Endothelial cell of umbilical vein (primary cell): ENCODE measurements around the gene RHEX. TPM values are rescaled to one million over a fixed set of nuclear protein-coding genes. Genes with fewer than 3 reads are reported as not detected.

Source experiments
- BruUV-seq: library from RNA; stranded (reverse); fragments of 400-500 nt; replicated peaks from 2 replicates; lab custom pipeline; 2021; lab: Mats Ljungman, UMichigan
- CTCF ChIA-PET: fragments of 300-600, 350-600 bp; sonication (Branson Sonifier 250); formaldehyde crosslinking; loops from one replicate; lab custom pipeline; 2021; ENCODE audit warnings: antibody characterized with exemption, inconsistent platforms; lab: Charles Lee
- POLR2A ChIA-PET: fragments of 300-600, 350-600 bp; sonication (Branson Sonifier 250); formaldehyde crosslinking; loops from one replicate; lab custom pipeline; 2021; ENCODE audit warnings: antibody characterized with exemption, inconsistent platforms; lab: Charles Lee
- DNase-seq: peaks from one replicate; pipeline ENCODE4 v3.0.0-alpha.2; 2011; ENCODE audit warnings: low read depth, low spot score
- FAIRE-seq: peaks from 2 replicates; lab custom pipeline; 2011; peaks lifted over from hg19 to GRCh38; lab: Jason Lieb, UNC
- H2AFZ ChIP-seq: 2 replicates; pipeline ENCODE4 v1.6.0; 2012; ENCODE audit warnings: low read depth, low read length, control low read depth, inconsistent platforms
- H3K27ac ChIP-seq: 2 replicates; pipeline ENCODE4 v1.5.1; 2011; ENCODE audit warnings: low read depth, mild to moderate bottlenecking, control low read depth, low read length, moderate library complexity; ENCODE audit not compliant: insufficient read depth
- H3K27me3 ChIP-seq, 2 experiments: 2 replicates each; pipeline versions ENCODE4 v1.6.0 to v1.6.1; 2011; ENCODE audit warnings: low read length in 2 of 2, mixed read lengths in 1 of 2; ENCODE audit not compliant: control insufficient read depth in 2 of 2, insufficient read depth in 2 of 2
- H3K36me3 ChIP-seq, 2 experiments: 2 replicates in 1 of 2; 3 replicates in 1 of 2; pipeline ENCODE4 v1.5.1; 2011; ENCODE audit warnings: low read length in 2 of 2, mild to moderate bottlenecking in 1 of 2, moderate library complexity in 1 of 2; ENCODE audit not compliant: control insufficient read depth in 2 of 2, insufficient read depth in 2 of 2; ENCODE audit errors: extremely low read depth in 1 of 2
- H3K4me1 ChIP-seq: 3 replicates; pipeline ENCODE4 v1.5.1; 2011; ENCODE audit warnings: mild to moderate bottlenecking, low read length; ENCODE audit not compliant: control insufficient read depth, insufficient read depth; ENCODE audit errors: extremely low read depth
- H3K4me2 ChIP-seq: 2 replicates; pipeline ENCODE4 v1.6.1; 2011; ENCODE audit warnings: low read length, control low read depth, mixed read lengths; ENCODE audit not compliant: insufficient read depth
- H3K4me3 ChIP-seq, 3 experiments: fragments of 200-600 bp in 1 of 3; sonication (generic), shearing (Covaris generic) in 1 of 3; replicated peaks in 1 of 3; 2 replicates each; pipeline ENCODE4 v1.5.1; 2011 to 2016; ENCODE audit warnings: control low read depth in 3 of 3, low read length in 3 of 3, mild to moderate bottlenecking in 2 of 3, inconsistent platforms in 1 of 3, low read depth in 1 of 3, moderate library complexity in 1 of 3; ENCODE audit not compliant: insufficient read depth in 1 of 3
- H3K79me2 ChIP-seq: 2 replicates; pipeline ENCODE4 v1.6.0; 2012; ENCODE audit warnings: low read length, inconsistent platforms; ENCODE audit not compliant: control insufficient read depth, insufficient read depth
- H3K9ac ChIP-seq: replicated peaks from 2 replicates; pipeline ENCODE3; 2011; ENCODE audit warnings: low read length, control low read depth; ENCODE audit not compliant: insufficient read depth; ENCODE audit errors: extremely low read depth
- H3K9me1 ChIP-seq: replicated peaks from 3 replicates; pipeline ENCODE4 v1.6.0; 2011; ENCODE audit warnings: mild to moderate bottlenecking, low read length; ENCODE audit not compliant: control insufficient read depth, insufficient read depth; ENCODE audit errors: extremely low read depth
- H3K9me3 ChIP-seq: replicated peaks from 2 replicates; pipeline ENCODE4 v1.5.1; 2012; ENCODE audit warnings: low read length, inconsistent platforms; ENCODE audit not compliant: control insufficient read depth, insufficient read depth
- H4K20me1 ChIP-seq: replicated peaks from 2 replicates; pipeline ENCODE3; 2011; ENCODE audit warnings: mild to moderate bottlenecking, low read length; ENCODE audit not compliant: control insufficient read depth, insufficient read depth; ENCODE audit errors: extremely low read depth
- CTCF ChIP-seq, 2 donors: IDR thresholded peaks; 1 replicate in 1 of 2; 2 replicates in 1 of 2; pipeline ENCODE4 v1.5.1; 2011; ENCODE audit warnings: low read length in 2 of 2, mild to moderate bottlenecking in 2 of 2, moderate library complexity in 2 of 2, control low read depth in 1 of 2, inconsistent platforms in 1 of 2, low read depth in 1 of 2; ENCODE audit not compliant: insufficient read depth in 1 of 2; ENCODE audit errors: extremely low read depth in 1 of 2
- EZH2 ChIP-seq: IDR thresholded peaks from 2 replicates; pipeline ENCODE4 v1.6.1; 2012; ENCODE audit warnings: borderline replicate concordance, low read depth, mild to moderate bottlenecking, moderate library complexity, low read length, inconsistent platforms; ENCODE audit not compliant: severe bottlenecking
- FOS ChIP-seq: IDR thresholded peaks from 2 replicates; pipeline ENCODE4 v1.6.1; 2011; ENCODE audit warnings: mild to moderate bottlenecking, low read length, moderate library complexity, borderline replicate concordance; ENCODE audit not compliant: insufficient read depth
- GATA2 ChIP-seq: IDR thresholded peaks from 2 replicates; pipeline ENCODE4 v1.7.0; 2011; ENCODE audit warnings: low read depth, mild to moderate bottlenecking, moderate library complexity, mixed read lengths, low read length; ENCODE audit not compliant: insufficient read length, insufficient read depth
- JUN ChIP-seq: IDR thresholded peaks from 2 replicates; pipeline ENCODE4 v1.6.1; 2011; ENCODE audit warnings: borderline replicate concordance, low read depth; ENCODE audit not compliant: insufficient read length, insufficient read depth
- MAX ChIP-seq: IDR thresholded peaks from 2 replicates; pipeline ENCODE4 v1.6.1; 2011; ENCODE audit not compliant: insufficient read depth, insufficient read length
- MYC ChIP-seq: IDR thresholded peaks from one replicate; pipeline ENCODE4 v1.6.1; 2011; ENCODE audit warnings: mild to moderate bottlenecking, low read depth, low read length
- POLR2A ChIP-seq: IDR thresholded peaks from 2 replicates; pipeline ENCODE4 v1.6.1; 2012; ENCODE audit warnings: low read depth, mild to moderate bottlenecking, control low read depth, low read length
- POLR2AphosphoS5 ChIP-seq: IDR thresholded peaks from 2 replicates; pipeline ENCODE4 v1.6.1; 2012; ENCODE audit warnings: low read depth, mild to moderate bottlenecking, control low read depth, low read length, moderate library complexity; ENCODE audit not compliant: insufficient read depth
- dilution Hi-C: fragments of 300-500 bp; cut with MboI; formaldehyde crosslinking; loops from one replicate; pipeline ENCODE4 v1.15.0; 2019; ENCODE audit warnings: low sequenced_read_pairs; ENCODE audit not compliant: extremely low pct_ligation_motif_present
- intact Hi-C: fragments of 100-400 bp; cut with micrococcal nuclease; formaldehyde crosslinking; loops from one replicate; pipeline ENCODE4 v1.10.0; 2022
- polyA plus RNA-seq, 4 experiments: library from polyadenylated mRNA; depleted of rRNA in 3 of 4; stranded (reverse) in 3 of 4; unstranded in 1 of 4; fragments of >200 nt; gene quantifications; 2 replicates each; pipeline versions ENCODE4 v1.2.1 to v1.2.3, GENCODE V29; 2011 to 2012; ENCODE audit warnings: missing spikeins in 1 of 4
- total RNA-seq: library from RNA; stranded (reverse); gene quantifications from 2 replicates; pipeline ENCODE4 v1.2.3, GENCODE V29; 2021

Gene RHEX
- total and polyA plus RNA-seq, 2 donors (not counting 3 experiments of a cell fraction or from before 2014, with no cell fraction given) = not detected

- BruUV-seq = no TSS peak
- Histone ChIP-seq H4K20me1 (no peaks in the 10 kb centered on the region), H3K4me1 (no peaks in the 10 kb centered on the region), H3K9me3 (no peaks in the 10 kb centered on the region), H3K27ac (no peak overlapping the region), H3K4me2 (no peak overlapping the region), H2AFZ (no peak overlapping the region), H3K9ac (no peak overlapping the region), H3K4me3 (no peak overlapping the region), H3K9me1 (no peaks in the 10 kb centered on the region), H3K36me3 (no peaks in the 10 kb centered on the region), H3K79me2 (no peaks in the 10 kb centered on the region), H3K27me3 (peaks cover 0 to 5% of the 10 kb centered on the region in 2 experiments)
- intact Hi-C loops = no loop called here
- DNase-seq (no peak), FAIRE-seq (no peak)
- ChIA-PET CTCF (interaction anchor here (1.1 to 1.3 kb wide), 2 partner anchors 11 to 18 kb away, joined by 3 to 5 read pairs; no protein-coding TSS in a partner anchor), POLR2A (no interaction called here)
- no peak for TF ChIP-seq POLR2AphosphoS5
- no peak for TF ChIP-seq POLR2A
- TF ChIP-seq FOS = no peak
- no peak for TF ChIP-seq EZH2
- no peak for TF ChIP-seq GATA2
- no peak for TF ChIP-seq JUN
- TF ChIP-seq MYC = no peak
- no peak for TF ChIP-seq MAX
- no peak for TF ChIP-seq CTCF (IDR thresholded peaks at IDR 0.05; ENCODE audit: extremely low read depth in 1 of 2, insufficient read depth in 1 of 2, low read depth in 1 of 2, low read length in 2 of 2)
- dilution Hi-C loops = no loop called here
Observed at GRCh38 chr1:206048582-206048981, 4.4 kb upstream of the RHEX start.
